ENCODE data around the gene POU6F2. TPM values are rescaled to one million over a fixed set of nuclear protein-coding genes. Genes with fewer than 3 reads are reported as not detected.
"Not testable (repeated sequence)": the region's sequence is repeated elsewhere in the genome, so short reads cannot be mapped to it uniquely, and the experiment has no call there.

POU6F2 gene
- total RNA-seq: not detected in 2 replicates

DNA sequence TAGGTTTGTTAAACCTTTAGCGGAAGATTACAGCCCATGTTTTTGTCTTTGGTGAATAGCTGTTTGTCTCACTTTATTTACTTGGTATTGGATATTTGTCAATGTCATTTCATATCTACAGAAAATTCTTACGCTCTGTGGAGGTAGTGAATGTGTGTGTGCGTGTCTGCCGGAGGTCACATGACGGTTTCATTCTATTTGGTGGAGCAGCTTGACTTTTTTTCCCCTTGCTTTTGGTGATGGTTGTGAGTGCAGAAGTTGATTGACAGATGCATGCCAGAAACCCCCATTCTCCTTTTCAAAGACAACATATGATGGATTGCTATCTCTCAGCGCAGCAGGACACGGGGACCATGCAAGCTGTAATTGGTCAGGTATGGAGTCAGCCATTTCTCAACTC is at the start of gene POU6F2:
Gene POU6F2 (plus strand): TSS at position 225 of the 400 bp plus-strand sequence. CDS start 45 bp downstream, at position 270.
- no peak for DNase-seq

DNA sequence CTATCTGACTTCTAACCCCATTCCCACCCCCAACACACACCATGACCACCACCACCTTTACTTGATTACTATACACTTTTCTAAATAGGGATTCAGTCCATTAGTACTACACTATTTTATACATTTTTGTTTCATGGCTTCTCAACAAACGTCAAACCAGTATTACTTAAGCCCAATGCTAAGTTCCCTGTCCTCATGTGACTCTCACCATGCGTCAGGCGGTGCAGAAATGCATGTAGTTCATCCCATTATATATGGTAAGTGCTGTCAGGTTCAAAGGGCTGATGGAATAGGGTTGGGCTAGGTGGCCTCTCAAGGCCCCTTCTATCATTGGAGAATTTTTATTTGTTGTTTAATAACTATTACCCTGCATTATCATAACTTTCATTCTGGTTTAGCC is 49.2 kb upstream of the POU6F2 start:
- DNase-seq: no peak

- peak; percentile 48 for DNase-seq
These were observed 48.1 kb upstream of the POU6F2 start for GRCh38 chr7:38929460-38930171.

DNA sequence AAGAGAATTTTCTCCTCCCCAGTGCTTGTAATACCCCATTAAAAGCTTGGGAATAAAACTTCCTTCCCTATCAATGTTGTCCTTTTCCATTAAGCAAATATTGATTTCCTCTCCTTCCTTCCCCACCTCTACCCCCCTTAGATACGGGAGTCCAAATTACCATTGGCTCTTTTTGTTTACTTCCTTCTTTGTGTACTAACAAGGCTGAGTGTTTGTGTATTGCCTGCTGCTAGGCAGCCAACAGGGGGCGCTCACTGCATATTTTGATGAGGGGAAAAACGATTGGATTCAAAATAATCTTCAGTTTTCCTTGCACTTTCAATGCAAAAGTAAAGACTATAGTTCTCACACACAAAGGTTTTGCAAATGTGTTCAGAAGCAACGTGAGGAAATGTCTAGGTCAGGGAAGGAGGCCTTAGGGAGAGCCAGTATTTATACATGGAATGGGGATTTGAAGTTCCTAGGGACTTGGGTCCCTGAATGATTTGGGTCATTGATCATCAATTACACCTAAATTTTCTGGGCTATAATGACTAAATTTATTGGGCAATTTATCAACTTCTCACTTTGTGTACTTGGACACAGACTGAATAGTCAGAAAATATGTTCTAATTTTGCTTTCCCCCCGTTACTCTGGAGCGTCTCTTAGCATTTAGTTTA is 45.1 kb upstream of the POU6F2 start:
- peak; percentile 68 for DNase-seq

GRCh38 chr7:38934051-38934450 is 43.7 kb upstream of the POU6F2 start:
- no peak for DNase-seq

DNA sequence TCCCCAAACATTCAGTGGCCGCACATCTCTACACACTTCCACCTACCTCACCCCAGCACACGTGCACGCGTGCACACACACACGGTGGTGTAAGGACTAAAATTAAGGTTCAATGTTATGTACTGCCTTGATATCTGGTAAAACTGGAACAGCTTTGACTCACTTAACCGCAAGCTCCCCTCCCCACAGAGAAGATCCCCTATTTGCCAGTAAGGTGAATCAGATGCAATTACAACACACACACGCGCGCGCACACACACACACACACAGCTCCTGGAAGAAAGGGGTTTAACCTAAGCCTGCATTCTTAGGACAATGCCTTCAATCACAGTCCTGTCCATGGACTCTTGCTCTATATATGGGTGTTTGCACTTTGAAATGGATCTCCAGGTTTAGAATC is 43.2 kb upstream of the POU6F2 start:
- no peak for DNase-seq

- no peak for DNase-seq
These were observed 41.1 kb upstream of the POU6F2 start for GRCh38 chr7:38936641-38937040.

- no peak for DNase-seq
These were observed 39.7 kb upstream of the POU6F2 start for GRCh38 chr7:38938001-38938485.

DNA sequence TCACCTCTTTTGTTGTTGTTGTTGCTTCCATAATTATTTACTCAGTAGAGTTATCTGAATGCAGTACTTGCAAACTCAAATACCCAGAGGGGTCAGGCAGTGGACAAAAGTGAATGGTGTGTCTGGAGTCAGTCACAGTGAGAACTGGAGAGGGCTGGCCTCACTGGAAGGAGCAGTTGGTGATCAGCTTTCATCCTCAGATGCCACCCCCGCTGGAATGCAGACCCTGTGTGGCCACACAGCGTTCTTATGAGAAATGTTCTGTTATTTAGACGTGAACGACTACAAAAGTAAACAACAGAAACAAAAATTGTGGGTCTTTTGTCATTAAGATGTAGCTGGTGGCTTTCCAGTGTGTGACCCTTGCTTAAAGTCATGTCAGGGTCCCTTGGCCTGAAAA is 39.1 kb upstream of the POU6F2 start:
- no peak for DNase-seq

DNA sequence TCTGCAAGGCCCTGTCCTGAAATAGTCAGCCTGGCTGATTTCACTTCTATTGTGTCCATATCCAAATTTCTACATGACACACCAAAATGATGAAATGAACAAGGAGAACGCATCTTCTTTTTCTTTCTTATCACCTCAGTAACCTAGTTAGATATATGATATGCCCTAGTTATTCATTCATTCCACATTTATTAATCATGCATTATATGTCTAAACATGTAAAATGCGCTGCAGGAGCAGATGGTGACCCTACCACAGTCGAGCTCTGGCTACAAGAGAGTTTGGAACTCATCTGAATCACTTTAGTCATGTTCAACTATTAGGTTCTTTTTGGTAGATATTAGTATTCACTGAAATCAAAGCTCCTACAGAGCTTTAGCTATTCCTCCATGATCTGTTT is 36.9 kb upstream of the POU6F2 start:
- DNase-seq: no peak

DNA sequence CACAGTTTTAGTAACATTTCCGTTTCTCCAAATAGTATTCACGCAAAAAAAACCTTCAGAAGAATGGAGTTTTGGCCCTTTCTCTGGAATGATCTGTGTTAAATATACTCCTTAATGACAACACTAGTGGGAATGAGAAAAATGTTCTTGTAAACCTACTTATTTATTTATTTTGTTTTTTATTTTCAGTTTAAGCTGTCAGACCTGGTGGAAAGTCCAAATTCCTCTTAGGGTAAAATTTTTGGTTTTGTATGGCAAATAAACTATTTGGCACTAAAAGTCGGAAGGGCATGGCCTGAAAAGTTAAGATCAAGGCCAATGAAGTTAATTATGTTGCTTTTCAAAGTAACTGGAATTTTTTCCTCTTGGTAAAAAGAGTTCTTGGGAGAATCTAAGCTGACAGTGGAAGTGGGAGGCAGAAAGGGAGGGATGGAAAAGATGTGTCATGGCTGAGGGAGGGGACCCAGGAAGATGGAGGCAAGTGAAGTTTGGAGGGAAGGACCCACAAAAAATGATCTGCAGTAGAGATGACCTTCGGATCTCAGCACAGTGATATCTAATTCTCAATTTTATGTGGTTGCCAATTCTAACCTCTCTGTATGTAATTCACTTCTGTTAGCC is 35.2 kb upstream of the POU6F2 start:
- no peak for DNase-seq

GRCh38 chr7:38947541-38947940 is 30.2 kb upstream of the POU6F2 start:
- DNase-seq: not testable (repeated sequence)

DNA sequence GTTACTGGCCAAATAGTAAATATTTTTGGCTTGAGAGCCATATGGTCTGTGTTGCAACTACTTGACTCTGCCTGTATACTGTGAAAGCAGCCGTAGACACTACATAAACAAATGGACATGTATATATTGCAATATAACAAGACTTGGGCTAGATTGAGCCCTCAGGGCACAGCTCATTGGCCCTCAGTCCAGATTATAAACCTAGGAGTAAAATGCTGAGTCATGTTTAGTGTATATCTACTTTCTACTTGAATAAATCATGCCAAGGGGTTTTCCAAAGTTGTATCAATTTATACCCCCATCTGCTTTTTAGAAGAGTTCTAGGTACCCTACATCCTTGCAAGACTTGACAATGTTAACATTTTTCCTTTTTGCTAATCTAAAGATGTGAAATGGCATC is 27.4 kb upstream of the POU6F2 start:
- no peak for DNase-seq

DNA sequence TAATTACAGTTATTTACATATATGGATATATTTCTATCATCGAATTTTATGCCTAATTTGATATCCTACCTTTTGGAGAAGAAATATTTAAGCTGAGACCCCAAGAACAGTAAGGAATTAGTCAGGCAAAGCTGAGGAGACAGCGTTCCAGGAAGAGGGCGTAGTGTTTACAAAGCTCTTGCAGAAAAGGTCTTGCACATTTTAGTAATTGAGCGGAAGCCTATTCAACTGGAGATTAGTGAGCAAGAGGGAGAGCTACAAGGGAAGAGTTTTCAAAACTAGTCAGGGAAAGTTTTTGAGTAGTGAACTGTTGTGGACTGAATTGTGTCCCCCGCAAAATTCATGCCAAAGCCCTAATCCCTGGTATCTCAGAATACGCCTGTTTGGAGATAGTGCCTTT is 26.5 kb upstream of the POU6F2 start:
- DNase-seq: no peak

- no peak for DNase-seq
These were observed 24.5 kb upstream of the POU6F2 start for GRCh38 chr7:38953227-38953626.

DNA sequence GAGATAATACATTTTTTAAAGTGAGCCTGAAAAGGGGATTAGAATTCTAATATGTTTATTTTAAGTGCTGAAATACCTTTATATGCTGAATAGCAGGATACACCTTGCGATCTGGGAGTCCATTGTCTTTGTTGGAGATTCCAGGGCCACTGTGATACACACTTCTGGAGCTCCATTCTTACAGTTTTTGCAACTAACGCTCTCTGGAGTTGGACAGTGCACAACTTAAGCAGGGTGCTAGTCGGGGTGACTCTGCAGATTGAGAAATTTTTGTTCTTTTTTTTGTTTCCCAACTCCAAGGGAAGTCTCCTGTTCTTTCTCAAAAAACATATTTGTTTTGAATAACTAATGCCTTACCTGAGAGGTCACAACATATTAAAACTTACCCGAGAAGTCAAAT is 23.7 kb upstream of the POU6F2 start:
- no peak for DNase-seq

GRCh38 chr7:38955892-38956291 is 21.8 kb upstream of the POU6F2 start:
- no peak for DNase-seq

GRCh38 chr7:38962028-38962427 is 15.7 kb upstream of the POU6F2 start:
- DNase-seq: no peak

- no peak for DNase-seq
These were observed 12.8 kb upstream of the POU6F2 start for GRCh38 chr7:38964921-38965320.

GRCh38 chr7:38973760-38974159 is 3.9 kb upstream of the POU6F2 start:
- no peak for DNase-seq

GRCh38 chr7:38975944-38976392 is 1.7 kb upstream of the POU6F2 start:
- DNase-seq: no peak

DNA sequence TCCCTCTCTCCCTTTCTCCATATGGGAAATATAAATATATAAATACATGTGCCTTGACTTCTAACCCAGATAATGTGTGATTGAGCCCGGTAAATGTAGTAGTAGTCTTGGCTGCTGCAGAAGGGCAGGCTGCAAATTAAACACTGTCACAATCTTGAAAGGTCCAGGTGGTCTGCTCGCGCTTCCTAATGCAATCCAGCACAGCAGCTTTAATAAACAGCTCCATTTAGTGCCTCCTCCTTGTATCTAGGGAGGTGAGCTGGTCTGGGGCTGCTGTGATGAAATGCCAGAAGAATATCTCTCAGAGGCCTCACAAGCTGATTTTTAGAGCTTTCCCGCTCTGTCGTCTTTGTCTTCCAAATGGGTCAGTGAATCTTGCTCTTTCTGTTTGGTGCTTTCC is 782 bp downstream of the POU6F2 start:
- no peak for DNase-seq

DNA sequence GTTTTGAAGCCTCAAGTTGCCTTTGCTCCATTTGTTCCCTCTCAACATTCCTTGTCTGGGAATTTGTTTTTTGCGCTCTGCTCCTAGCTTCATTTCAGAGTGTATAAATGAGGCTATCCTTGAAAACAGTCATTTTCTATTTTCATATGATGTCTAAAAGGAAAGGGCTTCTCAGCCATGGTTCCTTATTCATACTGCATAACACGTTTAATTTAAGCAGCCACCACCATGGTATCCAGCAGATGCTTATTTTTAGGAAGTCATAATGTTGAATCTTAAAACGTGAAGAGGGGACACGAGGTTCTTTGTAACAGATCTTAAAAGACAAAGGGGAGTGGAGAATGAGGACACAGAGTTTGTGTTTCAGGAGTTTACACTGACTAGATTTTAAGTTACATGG is 14.5 kb downstream of the POU6F2 start:
- DNase-seq: no peak

GRCh38 chr7:39001595-39001994 is 23.9 kb downstream of the POU6F2 start:
- no peak for DNase-seq
